Esophagus squamous epithelium (tissue), 5 donors: ENCODE results near the gene WDHD1. TPM values are rescaled to one million over a fixed set of nuclear protein-coding genes. Genes with fewer than 3 reads are reported as not detected.

ENCODE experiments used
- DNase-seq: peaks from one replicate; lab custom pipeline; 2025; lab: John Stamatoyannopoulos, UW
- H3K27ac ChIP-seq, 4 donors: fragments of 200-600 bp; sonication (generic); one replicate each; pipeline ENCODE4 v1.5.1; 2016 to 2019; ENCODE audit warnings: mild to moderate bottlenecking in 1 of 4
- H3K27me3 ChIP-seq, 4 donors: fragments of 200-600 bp; sonication (generic); 1 replicate in 3 of 4; 2 replicates in 1 of 4; pipeline versions ENCODE4 v1.5.1 to v1.6.0; 2017 to 2021; ENCODE audit warnings: antibody characterized with exemption in 1 of 4
- H3K36me3 ChIP-seq, 3 donors: fragments of 200-600 bp; sonication (generic); one replicate each; pipeline ENCODE4 v1.5.1; 2016 to 2019
- H3K4me1 ChIP-seq, 3 donors: fragments of 200-600 bp; sonication (generic); one replicate each; pipeline ENCODE4 v1.5.1; 2017 to 2019
- H3K4me3 ChIP-seq, 4 donors: fragments of 200-600 bp; sonication (generic); 1 replicate in 3 of 4; 2 replicates in 1 of 4; pipeline ENCODE4 v1.5.1; 2016 to 2019; ENCODE audit warnings: mild to moderate bottlenecking in 2 of 4, moderate library complexity in 1 of 4
- H3K9me3 ChIP-seq, 3 donors: fragments of 200-600 bp; sonication (generic); one replicate each; pipeline ENCODE4 v1.5.1; 2016 to 2019
- CTCF ChIP-seq, 6 experiments: fragments of 450-650 bp in 4 of 6; fragments of 200-600 bp in 2 of 6; sonication (generic) in 2 of 6; IDR thresholded peaks; one replicate each; pipeline ENCODE4 v1.5.1; 2016 to 2019; ENCODE audit warnings: antibody characterized with exemption in 6 of 6, mild to moderate bottlenecking in 4 of 6, moderate library complexity in 4 of 6
- POLR2A ChIP-seq, 4 donors: fragments of 450-650 bp; IDR thresholded peaks; one replicate each; pipeline ENCODE4 v1.6.1; 2017; ENCODE audit warnings: antibody characterized with exemption in 4 of 4, mild to moderate bottlenecking in 4 of 4, moderate library complexity in 3 of 4
- WGBS, 2 donors: methylation state at CpG; one replicate each; pipeline ENCODE4 v1.1.5; 2018; 5-methylcytosine and 5-hydroxymethylcytosine counted together
- intact Hi-C: fragments of 100-400 bp; cut with DNase I; formaldehyde crosslinking; loops from one replicate; pipeline ENCODE4 v1.15.0; 2022
- total RNA-seq, 4 donors: library from RNA; depleted of rRNA; stranded (reverse); fragments of >200 nt; gene quantifications; one replicate each; pipeline ENCODE4 v1.1.0, GENCODE V29; 2016
- donor health status: DM: yes; HTN: yes; CAD: no.

WDHD1 gene
- total RNA-seq, 4 donors from 2014 or later = 0.80 to 7.0 (median 5.0) TPM

GRCh38 chr14:55019968-55020554, 6.8 kb downstream of the WDHD1 start:
- DNase-seq = no peak
- WGBS, 2 donors = 95 to 97% methylated on average over 2 of the region's 2 CpGs
- no peak overlapping the region for H3K27ac ChIP-seq

GRCh38 chr14:55015006-55015405, 11.9 kb downstream of the WDHD1 start:
- Histone ChIP-seq H3K27me3 (no peaks in the 10 kb centered on the region), H3K9me3 (no peaks in the 10 kb centered on the region), H3K36me3 (peaks cover 0 to 4% (median 0%) of the 10 kb centered on the region in 3 donors), H3K27ac (no peak overlapping the region), H3K4me1 (no peaks in the 10 kb centered on the region), H3K4me3 (no peak overlapping the region)
- no peak for TF ChIP-seq CTCF (IDR thresholded peaks at IDR 0.05)
- TF ChIP-seq POLR2A (IDR thresholded peaks at IDR 0.05) = no peak
- no peak for DNase-seq
- intact Hi-C loops = no loop called here
- WGBS, 2 donors = 79 to 87% methylated on average over 2 of the region's 2 CpGs

More at GRCh38 chr14:55019968-55020554, 6.8 kb downstream of the WDHD1 start:
- no peaks in the 10 kb centered on the region for H3K9me3 ChIP-seq
- H3K36me3 ChIP-seq = no peaks in the 10 kb centered on the region
- TF ChIP-seq POLR2A (IDR thresholded peaks at IDR 0.05) (no peak), CTCF (IDR thresholded peaks at IDR 0.05) (no peak)
- intact Hi-C loops = no loop called here
- no peaks in the 10 kb centered on the region for H3K4me1 ChIP-seq
- no peaks in the 10 kb centered on the region for H3K27me3 ChIP-seq
- no peak overlapping the region for H3K4me3 ChIP-seq

DNA sequence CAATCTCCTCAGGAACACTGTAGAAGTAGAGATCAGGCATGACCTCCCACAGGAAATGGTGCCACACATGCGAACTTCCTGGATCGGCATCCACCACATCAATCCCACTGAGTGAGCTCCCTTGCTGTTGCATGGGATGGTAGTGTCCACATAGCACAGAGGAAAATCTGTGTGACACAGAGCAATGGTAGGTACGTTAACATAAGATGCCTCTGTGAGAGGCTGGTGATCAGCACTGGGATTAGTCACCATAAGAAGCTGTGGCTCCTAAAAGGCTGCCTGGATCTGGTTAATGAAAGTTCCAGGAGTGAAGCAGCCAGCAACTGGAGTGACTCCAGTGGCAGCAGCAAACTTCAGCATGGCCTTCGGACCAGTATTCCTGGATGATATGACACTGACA, 21.8 kb downstream of the WDHD1 start:
- peaks cover 0 to 32% (median 0%) of the 10 kb centered on the region in 3 donors for H3K36me3 ChIP-seq
- TF ChIP-seq POLR2A (IDR thresholded peaks at IDR 0.05) (no peak), CTCF (IDR thresholded peaks at IDR 0.05) (no peak)
- no peaks in the 10 kb centered on the region for H3K4me1 ChIP-seq
- DNase-seq = no peak
- H3K9me3 ChIP-seq = no peaks in the 10 kb centered on the region
- no peaks in the 10 kb centered on the region for H3K27me3 ChIP-seq
- no peak overlapping the region for H3K4me3 ChIP-seq
- intact Hi-C loops = no loop called here
- WGBS, 2 donors = 91 to 95% methylated on average over 3 of the region's 4 CpGs
- H3K27ac ChIP-seq = no peak overlapping the region

DNA sequence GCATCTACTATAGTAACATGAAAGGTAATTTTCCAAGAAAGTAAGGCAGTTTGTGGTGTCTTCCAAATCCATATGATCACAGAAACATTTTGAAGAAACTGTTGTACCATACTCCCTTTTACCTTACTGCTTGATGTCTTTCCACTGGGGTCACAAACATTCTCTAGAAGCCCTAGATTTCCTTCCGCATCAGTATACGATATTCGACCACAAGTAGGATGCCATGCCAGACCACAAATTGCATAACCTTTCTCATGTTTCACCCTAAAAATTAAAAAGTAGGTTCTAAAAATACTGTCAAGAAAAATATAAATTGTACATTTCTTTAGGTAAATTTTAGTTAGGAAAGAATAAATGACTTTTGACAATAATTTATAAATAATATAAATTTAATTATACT, 26.5 kb downstream of the WDHD1 start:
- no peaks in the 10 kb centered on the region for H3K27me3 ChIP-seq
- 78 to 85% methylated on average over 3 of the region's 3 CpGs for WGBS, 2 donors
- TF ChIP-seq POLR2A (IDR thresholded peaks at IDR 0.05) = no peak
- no peak for TF ChIP-seq CTCF (IDR thresholded peaks at IDR 0.05)

GRCh38 chr14:54985156-54985555, 41.7 kb downstream of the WDHD1 start:
- Histone ChIP-seq H3K4me1 (peaks cover 0 to 11% (median 0%) of the 10 kb centered on the region in 3 donors), H3K27me3 (no peaks in the 10 kb centered on the region), H3K9me3 (no peaks in the 10 kb centered on the region), H3K36me3 (peaks cover 0 to 6% (median 0%) of the 10 kb centered on the region in 3 donors), H3K4me3 (no peak overlapping the region), H3K27ac (peak overlapping the region in 3 of 4 donors; percentile 2 to 23 (median 7))
- intact Hi-C loops = no loop called here
- no peak for DNase-seq
- 62 to 65% methylated on average over 4 of the region's 4 CpGs for WGBS, 2 donors
- TF ChIP-seq POLR2A (IDR thresholded peaks at IDR 0.05) (no peak), CTCF (IDR thresholded peaks at IDR 0.05) (no peak)

More for the DNA sequence above, 26.5 kb downstream of the WDHD1 start:
- H3K27ac ChIP-seq = no peak overlapping the region
- intact Hi-C loops = no loop called here
- no peak for DNase-seq
- peaks cover 0 to 21% (median 0%) of the 10 kb centered on the region in 3 donors for H3K36me3 ChIP-seq
- H3K4me3 ChIP-seq = no peak overlapping the region
- no peaks in the 10 kb centered on the region for H3K4me1 ChIP-seq
- no peaks in the 10 kb centered on the region for H3K9me3 ChIP-seq
